Tibial nerve (tissue), 4 donors: Measurements from ENCODE around the gene MYCN. TPM values are rescaled to one million over a fixed set of nuclear protein-coding genes. Genes with fewer than 3 reads are reported as not detected.

Experiments
- DNase-seq, 2 donors: peaks; one replicate each; pipeline ENCODE4 v3.0.0-alpha.2; 2019; ENCODE audit warnings: low spot score in 2 of 2
- H3K27ac ChIP-seq, 4 donors: fragments of 200-600 bp; sonication (generic) in 3 of 4; one replicate each; pipeline ENCODE4 v1.5.1; 2017 to 2019; ENCODE audit warnings: mild to moderate bottlenecking in 1 of 4
- H3K27me3 ChIP-seq, 2 donors: fragments of 200-600 bp; sonication (generic) in 1 of 2; one replicate each; pipeline versions ENCODE4 v1.5.1 to v1.6.0; 2017 to 2019
- H3K36me3 ChIP-seq, 3 donors: fragments of 200-600 bp; sonication (generic); one replicate each; pipeline ENCODE4 v1.5.1; 2018 to 2019
- H3K4me1 ChIP-seq, 4 donors: fragments of 200-600 bp; sonication (generic) in 3 of 4; one replicate each; pipeline ENCODE4 v1.5.1; 2017 to 2019
- H3K4me3 ChIP-seq, 4 donors: fragments of 200-600 bp; sonication (generic) in 3 of 4; one replicate each; pipeline ENCODE4 v1.5.1; 2017 to 2019; ENCODE audit warnings: mild to moderate bottlenecking in 1 of 4, moderate library complexity in 1 of 4
- H3K9me3 ChIP-seq, 4 donors: fragments of 200-600 bp; sonication (generic) in 3 of 4; one replicate each; pipeline ENCODE4 v1.5.1; 2017 to 2019
- CTCF ChIP-seq, 5 experiments: fragments of 200-600 bp in 3 of 5; fragments of 450-650 bp in 2 of 5; sonication (generic) in 3 of 5; IDR thresholded peaks; one replicate each; pipeline ENCODE4 v1.5.1; 2016 to 2019; ENCODE audit warnings: antibody characterized with exemption in 5 of 5, mild to moderate bottlenecking in 3 of 5, moderate library complexity in 2 of 5
- EP300 ChIP-seq, 2 donors: sonication (generic); formaldehyde crosslinking; IDR thresholded peaks; one replicate each; pipeline ENCODE4 v1.6.1; 2017; ENCODE audit warnings: antibody characterized with exemption in 2 of 2, mild to moderate bottlenecking in 1 of 2
- POLR2A ChIP-seq, 2 donors: fragments of 450-650 bp; IDR thresholded peaks; one replicate each; pipeline ENCODE4 v1.6.1; 2017; ENCODE audit warnings: antibody characterized with exemption in 2 of 2, mild to moderate bottlenecking in 2 of 2, moderate library complexity in 2 of 2
- WGBS, 2 donors: methylation state at CpG; one replicate each; pipeline ENCODE4 v1.1.5; 2018; 5-methylcytosine and 5-hydroxymethylcytosine counted together
- total RNA-seq, 4 donors: library from RNA; depleted of rRNA; stranded (reverse); fragments of >200 nt; gene quantifications; one replicate each; pipeline ENCODE4 v1.1.0, GENCODE V29; 2016

MYCN gene
- total RNA-seq, 4 donors from 2014 or later = 4.1 to 9.9 (median 6.9) TPM

DNA sequence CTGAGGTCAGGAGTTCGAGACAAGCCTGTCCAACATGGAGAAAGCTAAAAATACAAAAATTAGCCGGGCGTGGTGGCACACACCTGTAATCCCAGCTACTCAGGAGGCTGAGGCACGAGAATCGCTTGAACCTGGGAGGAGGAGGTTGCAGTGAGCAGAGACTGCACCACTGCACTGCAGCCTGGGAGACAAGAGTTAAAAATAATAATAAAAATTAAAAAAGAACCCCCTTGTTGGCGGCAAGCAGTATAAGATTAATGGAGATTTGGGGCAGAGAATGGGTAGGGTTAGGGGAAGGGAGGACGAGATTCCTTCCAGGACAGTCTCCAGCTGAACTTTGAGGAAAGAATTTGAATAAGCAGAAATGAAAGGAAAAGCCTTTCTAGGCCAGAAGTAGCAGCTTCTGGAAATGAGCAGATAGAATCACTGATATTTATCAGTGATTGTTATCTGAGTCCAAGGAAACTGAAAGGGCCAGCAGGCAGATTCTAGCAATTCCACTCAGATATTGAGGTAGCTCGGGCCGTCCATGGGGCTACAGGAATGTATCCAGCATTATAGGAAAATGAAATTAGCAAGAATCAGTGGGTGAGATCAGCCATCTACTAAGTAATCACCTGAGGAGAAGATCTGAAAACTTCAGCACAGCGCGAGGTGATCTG is 7.0 kb upstream of the MYCN start:
- WGBS, 2 donors = 89 to 92% methylated on average over 11 of the region's 11 CpGs
- Histone ChIP-seq H3K27ac (no peak overlapping the region), H3K4me1 (no peaks in the 10 kb centered on the region), H3K36me3 (no peaks in the 10 kb centered on the region), H3K9me3 (no peaks in the 10 kb centered on the region), H3K4me3 (no peak overlapping the region), H3K27me3 (no peaks in the 10 kb centered on the region)
- TF ChIP-seq EP300 (IDR thresholded peaks at IDR 0.05) = no peak
- no peak for TF ChIP-seq CTCF (IDR thresholded peaks at IDR 0.05)
- TF ChIP-seq POLR2A (IDR thresholded peaks at IDR 0.05) = no peak
- no peak for DNase-seq

- Histone ChIP-seq H3K27me3 (peaks cover 0 to 7% of the 10 kb centered on the region in 2 donors), H3K27ac (no peak overlapping the region), H3K4me1 (peaks cover 0 to 4% (median under 1%) of the 10 kb centered on the region in 4 donors), H3K36me3 (no peaks in the 10 kb centered on the region), H3K4me3 (no peak overlapping the region), H3K9me3 (no peaks in the 10 kb centered on the region)
- WGBS, 2 donors = 85 to 87% methylated on average over 4 of the region's 4 CpGs
- TF ChIP-seq CTCF (IDR thresholded peaks at IDR 0.05) (no peak), EP300 (IDR thresholded peaks at IDR 0.05) (no peak), POLR2A (IDR thresholded peaks at IDR 0.05) (no peak)
- DNase-seq = no peak
These were observed 5.9 kb upstream of the MYCN start for GRCh38 chr2:15934291-15934945.

DNA sequence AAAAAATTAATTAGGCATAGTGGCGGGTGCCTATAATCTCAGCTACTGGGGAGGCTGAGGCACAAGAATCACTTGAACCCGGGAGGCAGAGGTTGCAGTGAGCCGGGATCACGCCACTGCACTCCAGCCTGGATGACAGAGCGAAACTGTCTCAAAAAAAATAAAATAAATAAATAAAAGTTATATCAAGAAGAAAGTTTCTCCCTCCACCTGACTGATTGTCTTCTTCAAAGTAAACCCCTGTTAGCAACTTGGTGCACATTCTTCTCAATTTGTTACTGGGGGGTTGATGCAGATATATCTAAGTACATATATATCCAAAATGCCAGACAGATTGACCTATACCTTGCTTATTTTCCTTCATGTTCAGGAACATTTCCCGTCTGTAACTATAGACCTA is 5.2 kb upstream of the MYCN start:
- H3K4me3 ChIP-seq = no peak overlapping the region

GRCh38 chr2:15935675-15936074 is 4.7 kb upstream of the MYCN start:
- Histone ChIP-seq H3K27me3 (peaks cover 0 to 17% of the 10 kb centered on the region in 2 donors), H3K27ac (no peak overlapping the region), H3K4me3 (no peak overlapping the region), H3K9me3 (no peaks in the 10 kb centered on the region), H3K36me3 (no peaks in the 10 kb centered on the region), H3K4me1 (peaks cover 0 to 15% (median 7%) of the 10 kb centered on the region in 4 donors)
- no peak for TF ChIP-seq EP300 (IDR thresholded peaks at IDR 0.05)
- no peak for TF ChIP-seq POLR2A (IDR thresholded peaks at IDR 0.05)
- no peak for TF ChIP-seq CTCF (IDR thresholded peaks at IDR 0.05)
- no peak for DNase-seq
- 82 to 86% methylated on average over 4 of the region's 4 CpGs for WGBS, 2 donors

More for the DNA sequence above, 5.2 kb upstream of the MYCN start:
- DNase-seq = no peak
- TF ChIP-seq CTCF (IDR thresholded peaks at IDR 0.05) = no peak
- TF ChIP-seq POLR2A (IDR thresholded peaks at IDR 0.05) = no peak
- no peak for TF ChIP-seq EP300 (IDR thresholded peaks at IDR 0.05)
- peaks cover 0 to 12% of the 10 kb centered on the region in 2 donors for H3K27me3 ChIP-seq
- H3K27ac ChIP-seq = no peak overlapping the region
- no peaks in the 10 kb centered on the region for H3K9me3 ChIP-seq
- H3K36me3 ChIP-seq = no peaks in the 10 kb centered on the region
- peaks cover 0 to 10% (median 6%) of the 10 kb centered on the region in 4 donors for H3K4me1 ChIP-seq
- WGBS, 2 donors = 90 to 95% methylated on average over 6 of the region's 6 CpGs
